Vagina (tissue), 2 donors: ENCODE data around the gene CADM2.

Experiments used
- CTCF ChIP-seq, 3 experiments: fragments of 450-650 bp in 2 of 3; fragments of 200-600 bp in 1 of 3; sonication (generic) in 1 of 3; IDR thresholded peaks; one replicate each; pipeline ENCODE4 v1.5.1; 2017 to 2019; ENCODE audit warnings: antibody characterized with exemption in 3 of 3, mild to moderate bottlenecking in 2 of 3, moderate library complexity in 2 of 3
- POLR2A ChIP-seq, 2 donors: fragments of 450-650 bp; IDR thresholded peaks; one replicate each; pipeline ENCODE4 v1.6.1; 2017; ENCODE audit warnings: antibody characterized with exemption in 2 of 2, mild to moderate bottlenecking in 2 of 2, moderate library complexity in 2 of 2
- POLR2AphosphoS5 ChIP-seq, 2 donors: sonication (generic); formaldehyde crosslinking; IDR thresholded peaks; one replicate each; pipeline ENCODE4 v1.9.0; 2017; ENCODE audit warnings: antibody characterized with exemption in 2 of 2, mild to moderate bottlenecking in 2 of 2, low read depth in 1 of 2; ENCODE audit not compliant: insufficient read depth in 1 of 2

- TF ChIP-seq CTCF (IDR thresholded peaks at IDR 0.05) (no peak), POLR2AphosphoS5 (IDR thresholded peaks at IDR 0.05; ENCODE audit: insufficient read depth in 1 of 2, low read depth in 1 of 2) (no peak), POLR2A (IDR thresholded peaks at IDR 0.05) (no peak)
Measured at GRCh38 chr3:85933326-85933725, 974.5 kb downstream of the CADM2 start.
